SK-N-SH (cell line): ENCODE data around the gene CELSR1. TPM values are rescaled to one million over a fixed set of nuclear protein-coding genes. Genes with fewer than 3 reads are reported as not detected.

Source experiments
- CTCF ChIA-PET: fragments of 300-600, 350-600 bp; formaldehyde crosslinking; extraction: SDS; loops from one replicate; lab custom pipeline; 2021; lab: Yijun Ruan, JAX
- POLR2A ChIA-PET: fragments of 350-600 bp; sonication (Branson Sonifier 250); formaldehyde crosslinking; extraction: SDS; loops from one replicate; lab custom pipeline; 2020; ENCODE audit warnings: antibody characterized with exemption, inconsistent platforms; lab: Yijun Ruan, JAX
- DNase-seq: peaks from one replicate; pipeline ENCODE4 v3.0.0; 2012
- H2AFZ ChIP-seq: fragments of 200-600 bp; sonication (generic); 2 replicates; pipeline ENCODE4 v1.8.1; 2016; ENCODE audit warnings: antibody characterized with exemption, mild to moderate bottlenecking, low read depth
- H3F3A ChIP-seq: fragments of 200-600 bp; sonication (generic); replicated peaks from 2 replicates; pipeline ENCODE3; 2016; ENCODE audit warnings: antibody characterized with exemption, mild to moderate bottlenecking; ENCODE audit not compliant: insufficient read depth
- H3K27ac ChIP-seq, 2 experiments: fragments of 200-500 bp in 1 of 2; fragments of 200-600 bp in 1 of 2; sonication (Bioruptor generic) in 1 of 2; sonication (generic), shearing (Covaris generic) in 1 of 2; 2 replicates each; pipeline versions ENCODE4 v1.5.1 to v1.6.1; 2014 to 2016; ENCODE audit warnings: low read depth in 2 of 2, inconsistent platforms in 1 of 2, low read length in 1 of 2, mild to moderate bottlenecking in 1 of 2, mixed read lengths in 1 of 2
- H3K27me3 ChIP-seq: fragments of 200-600 bp; sonication (generic), shearing (Covaris generic); 2 replicates; pipeline ENCODE4 v1.6.1; 2016; ENCODE audit warnings: mixed run types; ENCODE audit not compliant: insufficient read depth
- H3K36me3 ChIP-seq, 2 experiments: fragments of 200-500 bp in 1 of 2; fragments of 200-600 bp in 1 of 2; sonication (Bioruptor generic) in 1 of 2; sonication (generic) in 1 of 2; replicated peaks in 1 of 2; 2 replicates each; pipeline versions ENCODE3 to v1.5.1; 2014 to 2016; ENCODE audit warnings: low read length in 1 of 2, mild to moderate bottlenecking in 1 of 2; ENCODE audit not compliant: insufficient read depth in 2 of 2, control insufficient read depth in 1 of 2
- H3K4me1 ChIP-seq, 2 experiments: fragments of 200-500 bp in 1 of 2; fragments of 200-600 bp in 1 of 2; sonication (Bioruptor generic) in 1 of 2; sonication (generic), shearing (Covaris generic) in 1 of 2; 2 replicates each; pipeline versions ENCODE4 v1.5.1 to v1.6.1; 2014 to 2016; ENCODE audit warnings: low read depth in 1 of 2, low read length in 1 of 2, mixed run types in 1 of 2; ENCODE audit not compliant: insufficient read depth in 2 of 2, control insufficient read depth in 1 of 2
- H3K4me2 ChIP-seq: fragments of 200-600 bp; sonication (generic), shearing (Covaris generic); 2 replicates; pipeline ENCODE4 v1.6.1; 2017; ENCODE audit warnings: mixed run types
- H3K4me3 ChIP-seq, 2 experiments: fragments of 200-500 bp in 1 of 2; fragments of 200-600 bp in 1 of 2; sonication (Bioruptor generic) in 1 of 2; sonication (generic), shearing (Covaris generic) in 1 of 2; 2 replicates each; pipeline versions ENCODE4 v1.5.1 to v1.8.1; 2014 to 2016; ENCODE audit warnings: low read depth in 2 of 2, inconsistent platforms in 1 of 2, low read length in 1 of 2, mild to moderate bottlenecking in 1 of 2, mixed read lengths in 1 of 2, moderate library complexity in 1 of 2
- H3K79me2 ChIP-seq: fragments of 200-600 bp; sonication (generic); 2 replicates; pipeline ENCODE4 v1.8.1; 2017; ENCODE audit warnings: mild to moderate bottlenecking; ENCODE audit not compliant: insufficient read depth
- H3K9ac ChIP-seq: fragments of 200-600 bp; sonication (generic); 2 replicates; pipeline ENCODE4 v1.6.1; 2017; ENCODE audit warnings: mixed run types
- H3K9me2 ChIP-seq: fragments of 200-600 bp; sonication (generic); 2 replicates; pipeline ENCODE4 v1.6.1; 2017; ENCODE audit warnings: mixed run types
- H3K9me3 ChIP-seq: fragments of 200-600 bp; sonication (generic); 2 replicates; pipeline ENCODE4 v1.6.1; 2017; ENCODE audit warnings: mixed run types, mild to moderate bottlenecking, moderate library complexity
- H4K20me1 ChIP-seq: fragments of 200-600 bp; sonication (generic); 2 replicates; pipeline ENCODE4 v1.6.1; 2017; ENCODE audit warnings: mild to moderate bottlenecking, mixed run types; ENCODE audit not compliant: insufficient read depth
- CHD2 ChIP-seq: fragments of 150-350 bp; IDR thresholded peaks from 2 replicates; pipeline ENCODE4 v1.6.1; 2018; ENCODE audit warnings: low read length; ENCODE audit not compliant: partially characterized antibody
- IRF3 ChIP-seq: fragments of 150-350 bp; IDR thresholded peaks from 2 replicates; pipeline ENCODE4 v1.6.1; 2016; ENCODE audit warnings: mild to moderate bottlenecking, low read depth, low read length
- JUND ChIP-seq: IDR thresholded peaks from 2 replicates; pipeline ENCODE4 v1.4.0; 2012
- NFIC ChIP-seq: IDR thresholded peaks from 2 replicates; pipeline ENCODE4 v1.4.0; 2012; ENCODE audit warnings: borderline replicate concordance
- NRF1 ChIP-seq: IDR thresholded peaks from 2 replicates; pipeline ENCODE4 v1.6.1; 2012; ENCODE audit warnings: low read depth, mild to moderate bottlenecking, low read length
- PBX3 ChIP-seq: IDR thresholded peaks from 2 replicates; pipeline ENCODE4; 2012
- POLR2AphosphoS5 ChIP-seq: IDR thresholded peaks from 2 replicates; pipeline ENCODE4 v1.6.1; 2012; ENCODE audit warnings: low read depth, low read length
- REST ChIP-seq: IDR thresholded peaks from 2 replicates; pipeline ENCODE4 v1.6.1; 2012; ENCODE audit warnings: mild to moderate bottlenecking, low read depth, low read length, moderate library complexity
- RXRA ChIP-seq: IDR thresholded peaks from 2 replicates; pipeline ENCODE4 v1.4.0; 2012; ENCODE audit warnings: low read depth, mild to moderate bottlenecking, borderline replicate concordance
- SMC3 ChIP-seq: IDR thresholded peaks from 2 replicates; pipeline ENCODE4 v1.6.1; 2012; ENCODE audit warnings: low read depth, low read length, improper control_type of control experiment
- TAF1 ChIP-seq: IDR thresholded peaks from 2 replicates; pipeline ENCODE4 v1.6.1; 2012; ENCODE audit warnings: low read depth, mild to moderate bottlenecking, low read length, moderate library complexity, borderline replicate concordance
- TEAD4 ChIP-seq: IDR thresholded peaks from 2 replicates; pipeline ENCODE4 v1.4.0; 2012; ENCODE audit warnings: mild to moderate bottlenecking, borderline replicate concordance; ENCODE audit not compliant: insufficient read depth
- USF1 ChIP-seq: IDR thresholded peaks from 2 replicates; pipeline ENCODE4 v1.4.0; 2012; ENCODE audit warnings: low read depth, borderline replicate concordance
- USF2 ChIP-seq: fragments of 150-350 bp; IDR thresholded peaks from 2 replicates; pipeline ENCODE4 v1.6.1; 2017; ENCODE audit warnings: antibody characterized with exemption, low read length, low read depth, borderline replicate concordance
- ZBTB33 ChIP-seq: IDR thresholded peaks from 2 replicates; pipeline ENCODE4 v1.4.0; 2012; ENCODE audit warnings: low read depth, borderline replicate concordance
- WGBS: methylation state at CpG from one replicate; pipeline ENCODE4 v1.1.6; 2017; ENCODE audit warnings: low lambda C conversion rate; 5-methylcytosine and 5-hydroxymethylcytosine counted together
- polyA plus RNA-seq, 3 experiments: library from polyadenylated mRNA; depleted of rRNA; stranded (reverse); fragments of >200 nt; gene quantifications; 2 replicates each; pipeline ENCODE4 v1.2.3, GENCODE V29; 2012

The CELSR1 gene
- polyA plus RNA-seq, 1 of the 3 experiments (the other 2 are of a cell fraction) = 5.0 TPM

- Histone ChIP-seq H3K9me3 (no peaks in the 10 kb centered on the region), H3K36me3 (peaks cover 3 to 78% of the 10 kb centered on the region in 2 experiments), H3K9me2 (no peaks in the 10 kb centered on the region), H3K9ac (no peak overlapping the region), H3K79me2 (no peaks in the 10 kb centered on the region), H3F3A (no peaks in the 10 kb centered on the region), H2AFZ (no peak overlapping the region), H4K20me1 (peaks cover 24% of the 10 kb centered on the region; the same call in 1 of the 2 replicates), H3K27me3 (no peaks in the 10 kb centered on the region), H3K27ac (no peak overlapping the region)
- 100% methylated on average over 1 of the region's 8 CpGs for WGBS
- DNase-seq = no peak
- CTCF ChIA-PET = interaction anchor here (1.0 to 8.4 kb wide), 6 partner anchors 10 to 188 kb away, joined by 3 to 70 read pairs (median 6); no protein-coding TSS in a partner anchor
- TF ChIP-seq JUND (no peak), REST (no peak), POLR2AphosphoS5 (no peak), PBX3 (no peak), NFIC (no peak), USF2 (no peak), SMC3 (no peak), CHD2 (no peak), TAF1 (no peak), TEAD4 (no peak), IRF3 (no peak), USF1 (no peak), RXRA (no peak), NRF1 (no peak), ZBTB33 (no peak)
- TF ChIP-seq, all 33 proteins: peak for 0
- POLR2A ChIA-PET = interaction anchor here (1.4 kb wide), 1 partner anchor 11 kb away, joined by 3 read pairs; no protein-coding TSS in a partner anchor
- Histone ChIP-seq H3K4me2 (no peak overlapping the region), H3K4me3 (no peak overlapping the region), H3K4me1 (no peaks in the 10 kb centered on the region)
Observed at GRCh38 chr22:46353483-46354105, 183.8 kb downstream of the CELSR1 start.
